Fibroblast of pulmonary artery (primary cell): ENCODE measurements around the gene DOCK8.

Experiments
- DNase-seq: peaks from one replicate; pipeline ENCODE4 v3.0.0-alpha.2; 2010; ENCODE audit warnings: low read depth
- H3K4me3 ChIP-seq: replicated peaks from 2 replicates; pipeline ENCODE4 v1.5.1; 2011; ENCODE audit warnings: low read depth, mild to moderate bottlenecking, control low read depth, low read length, moderate library complexity
- TF ChIP-seq, protein P1 (sequence below): IDR thresholded peaks from 2 replicates; pipeline ENCODE4 v1.5.1; 2011; ENCODE audit warnings: mild to moderate bottlenecking, control low read depth, low read length, inconsistent platforms; ENCODE audit errors: missing control alignments

Gene DOCK8

DNA sequence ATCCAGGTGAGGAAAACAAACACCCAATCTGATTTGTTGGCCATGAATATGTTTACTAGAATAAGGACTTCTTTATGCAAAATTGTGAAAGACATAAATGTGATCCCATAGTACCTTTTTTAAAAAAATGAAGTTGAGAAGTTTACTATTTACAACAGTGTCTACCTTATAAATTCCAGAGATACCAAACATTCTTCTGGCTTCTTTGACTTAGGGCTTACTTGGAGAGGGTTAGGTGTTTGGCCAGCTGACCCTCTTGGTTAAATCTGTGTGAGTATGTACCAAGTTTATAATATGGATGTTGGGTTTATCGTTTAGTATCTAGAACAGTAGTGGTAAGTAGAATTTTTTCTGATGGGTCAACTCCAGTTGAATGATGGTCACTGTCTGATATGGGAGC is 212.3 kb downstream of the DOCK8 start:
- no peak overlapping the region for H3K4me3 ChIP-seq
- no peak for DNase-seq
- TF ChIP-seq, protein P1, sequence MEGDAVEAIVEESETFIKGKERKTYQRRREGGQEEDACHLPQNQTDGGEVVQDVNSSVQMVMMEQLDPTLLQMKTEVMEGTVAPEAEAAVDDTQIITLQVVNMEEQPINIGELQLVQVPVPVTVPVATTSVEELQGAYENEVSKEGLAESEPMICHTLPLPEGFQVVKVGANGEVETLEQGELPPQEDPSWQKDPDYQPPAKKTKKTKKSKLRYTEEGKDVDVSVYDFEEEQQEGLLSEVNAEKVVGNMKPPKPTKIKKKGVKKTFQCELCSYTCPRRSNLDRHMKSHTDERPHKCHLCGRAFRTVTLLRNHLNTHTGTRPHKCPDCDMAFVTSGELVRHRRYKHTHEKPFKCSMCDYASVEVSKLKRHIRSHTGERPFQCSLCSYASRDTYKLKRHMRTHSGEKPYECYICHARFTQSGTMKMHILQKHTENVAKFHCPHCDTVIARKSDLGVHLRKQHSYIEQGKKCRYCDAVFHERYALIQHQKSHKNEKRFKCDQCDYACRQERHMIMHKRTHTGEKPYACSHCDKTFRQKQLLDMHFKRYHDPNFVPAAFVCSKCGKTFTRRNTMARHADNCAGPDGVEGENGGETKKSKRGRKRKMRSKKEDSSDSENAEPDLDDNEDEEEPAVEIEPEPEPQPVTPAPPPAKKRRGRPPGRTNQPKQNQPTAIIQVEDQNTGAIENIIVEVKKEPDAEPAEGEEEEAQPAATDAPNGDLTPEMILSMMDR, result no peak

DNA sequence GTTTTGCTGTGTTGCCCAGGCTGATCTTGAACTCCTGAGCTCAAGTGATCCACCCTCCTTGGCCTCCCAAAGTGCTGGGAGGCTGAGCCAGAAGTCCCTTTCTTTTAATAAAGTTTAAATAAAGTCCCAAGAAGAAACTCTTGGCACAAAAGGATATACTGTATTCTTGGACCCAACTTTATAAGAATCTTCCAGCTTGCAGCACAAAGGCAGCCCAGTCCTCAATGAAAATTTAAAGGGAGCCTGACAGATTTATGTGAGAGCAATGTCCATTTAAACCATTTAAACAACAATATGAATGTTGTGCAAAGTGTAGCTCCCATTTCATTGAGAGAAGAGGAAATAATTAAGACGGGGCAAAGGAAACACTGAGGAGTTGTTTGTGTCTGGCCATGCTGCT is 217.0 kb downstream of the DOCK8 start:
- TF ChIP-seq, protein P1, result no peak
- no peak overlapping the region for H3K4me3 ChIP-seq
- DNase-seq, result no peak

DNA sequence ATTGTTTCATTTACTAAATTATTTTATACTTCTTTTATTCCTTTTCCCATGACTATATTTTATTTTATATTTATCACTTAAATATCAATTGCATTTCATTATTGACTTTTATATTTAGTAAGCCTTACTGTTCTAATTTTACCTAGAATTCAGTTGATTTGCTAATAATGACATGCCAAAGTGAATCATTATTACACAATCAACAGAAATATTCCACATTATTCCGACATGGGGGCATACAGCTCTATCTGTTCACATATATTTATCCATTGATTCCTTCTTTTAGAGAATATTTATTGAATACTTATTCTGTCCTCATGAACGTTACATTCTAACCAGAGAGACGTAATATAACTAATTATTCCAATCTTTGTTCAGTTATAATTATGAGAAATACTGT is 221.8 kb downstream of the DOCK8 start:
- H3K4me3 ChIP-seq, result no peak overlapping the region
- TF ChIP-seq, protein P1, result no peak

DNA sequence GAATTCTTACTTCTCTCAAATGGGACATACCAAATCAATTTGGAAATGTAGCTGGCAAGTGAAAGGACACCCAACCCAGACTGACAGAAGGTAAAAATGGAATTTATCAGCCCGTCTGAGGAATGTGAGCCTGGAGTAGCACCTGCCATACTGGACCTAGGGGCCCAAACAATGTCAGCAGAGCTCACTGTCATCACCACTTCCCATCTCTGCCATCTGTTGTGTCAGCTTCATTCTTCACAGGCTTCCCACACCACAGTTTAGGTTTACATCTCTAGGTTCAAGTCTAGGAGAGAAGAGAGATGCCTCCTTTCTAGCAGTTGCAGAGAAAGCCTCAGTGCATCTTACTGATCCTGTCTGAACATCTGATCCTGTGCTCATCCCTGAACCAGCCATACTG is 222.4 kb downstream of the DOCK8 start:
- TF ChIP-seq, protein P1, result no peak
- H3K4me3 ChIP-seq, result no peak overlapping the region
- DNase-seq, result no peak

More for the DNA sequence above, 221.8 kb downstream of the DOCK8 start:
- no peak for DNase-seq

DNA sequence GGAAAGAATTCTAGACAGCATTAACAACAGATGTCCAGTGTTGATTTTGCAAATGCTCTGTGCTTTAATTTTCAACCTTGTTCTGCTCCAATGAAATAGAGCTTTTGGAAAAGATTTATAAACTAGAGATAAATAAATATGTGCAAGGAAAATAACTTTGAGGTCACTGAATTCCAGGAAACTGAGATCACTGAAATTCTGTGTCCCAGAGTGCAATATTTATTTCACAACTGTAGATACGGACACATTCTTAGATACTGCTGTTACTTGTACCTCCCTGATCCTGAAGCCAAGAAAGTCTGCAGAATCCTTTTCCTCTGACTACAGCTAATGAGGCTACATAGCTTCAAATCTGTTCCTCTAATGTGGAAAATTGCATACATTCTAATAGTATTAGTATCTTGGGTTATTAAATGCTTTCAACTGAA is 222.9 kb downstream of the DOCK8 start:
- H3K4me3 ChIP-seq, result no peak overlapping the region
- TF ChIP-seq, protein P1, result no peak
- peak; percentile 90 for DNase-seq

DNA sequence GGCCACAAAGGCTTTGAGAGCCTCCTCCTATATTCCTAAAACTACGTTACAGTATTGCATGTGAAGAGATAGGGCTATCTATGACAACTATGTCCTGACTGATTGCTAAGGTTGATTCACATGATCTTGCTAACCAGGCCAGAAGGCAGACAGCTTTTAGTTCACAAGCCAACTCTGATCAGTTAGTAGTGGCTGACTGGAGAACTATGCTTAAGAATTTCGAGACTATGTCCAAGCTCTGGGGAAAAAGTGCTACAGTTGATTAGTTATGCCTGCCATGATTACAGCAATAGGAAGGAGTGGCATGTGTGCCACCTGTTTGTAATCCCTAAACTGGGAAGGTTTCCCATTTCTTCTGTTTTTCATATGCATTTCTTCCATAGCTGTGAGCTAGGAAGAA is 223.4 kb downstream of the DOCK8 start:
- H3K4me3 ChIP-seq, result no peak overlapping the region
- peak; percentile 70 for DNase-seq
- TF ChIP-seq, protein P1, result no peak

DNA sequence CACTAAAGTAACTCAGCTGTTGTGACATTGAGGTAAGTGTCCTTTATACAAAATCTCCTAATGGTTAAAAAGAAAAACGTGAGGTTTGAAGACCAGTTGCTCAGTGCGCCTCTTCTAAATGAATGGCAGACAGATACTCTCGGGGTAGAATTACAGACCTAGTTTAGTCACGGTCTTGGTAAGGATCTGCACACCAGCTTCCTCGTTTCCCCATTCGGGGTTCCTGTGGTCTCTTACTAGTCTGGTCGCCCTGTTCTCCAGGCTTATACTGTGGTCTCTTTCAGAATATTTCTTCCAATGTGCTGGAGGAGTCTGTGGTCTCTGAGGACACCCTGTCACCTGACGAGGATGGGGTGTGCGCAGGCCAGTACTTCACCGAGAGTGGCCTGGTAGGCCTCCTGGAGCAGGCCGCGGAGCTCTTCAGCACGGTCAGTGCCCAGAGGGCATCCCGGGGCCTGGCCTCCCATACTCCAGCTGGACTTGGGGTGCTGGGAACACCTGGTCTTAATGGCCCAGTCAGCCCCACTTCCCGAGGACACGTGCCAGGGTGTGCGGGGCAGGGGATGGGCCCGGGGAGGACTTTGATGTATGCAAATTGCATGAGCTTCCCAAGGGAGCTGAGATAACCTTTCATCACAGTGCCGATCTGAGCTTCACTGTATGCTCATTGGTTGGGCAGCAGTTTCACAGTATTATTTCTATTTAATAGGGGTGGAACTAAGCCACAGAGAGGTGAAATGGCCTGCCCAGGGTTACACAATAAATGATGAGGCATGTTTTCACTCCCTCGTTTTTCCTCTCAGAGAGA is 224.5 kb downstream of the DOCK8 start:
- TF ChIP-seq, protein P1, result no peak
- DNase-seq, result peak; percentile 68
- no peak overlapping the region for H3K4me3 ChIP-seq
